ENCODE measurements around the gene TMEM235. TPM values are rescaled to one million over a fixed set of nuclear protein-coding genes. Genes with fewer than 3 reads are reported as not detected.

The TMEM235 gene
- total RNA-seq = under 0.01 and 0.51 TPM in 2 replicates

DNA sequence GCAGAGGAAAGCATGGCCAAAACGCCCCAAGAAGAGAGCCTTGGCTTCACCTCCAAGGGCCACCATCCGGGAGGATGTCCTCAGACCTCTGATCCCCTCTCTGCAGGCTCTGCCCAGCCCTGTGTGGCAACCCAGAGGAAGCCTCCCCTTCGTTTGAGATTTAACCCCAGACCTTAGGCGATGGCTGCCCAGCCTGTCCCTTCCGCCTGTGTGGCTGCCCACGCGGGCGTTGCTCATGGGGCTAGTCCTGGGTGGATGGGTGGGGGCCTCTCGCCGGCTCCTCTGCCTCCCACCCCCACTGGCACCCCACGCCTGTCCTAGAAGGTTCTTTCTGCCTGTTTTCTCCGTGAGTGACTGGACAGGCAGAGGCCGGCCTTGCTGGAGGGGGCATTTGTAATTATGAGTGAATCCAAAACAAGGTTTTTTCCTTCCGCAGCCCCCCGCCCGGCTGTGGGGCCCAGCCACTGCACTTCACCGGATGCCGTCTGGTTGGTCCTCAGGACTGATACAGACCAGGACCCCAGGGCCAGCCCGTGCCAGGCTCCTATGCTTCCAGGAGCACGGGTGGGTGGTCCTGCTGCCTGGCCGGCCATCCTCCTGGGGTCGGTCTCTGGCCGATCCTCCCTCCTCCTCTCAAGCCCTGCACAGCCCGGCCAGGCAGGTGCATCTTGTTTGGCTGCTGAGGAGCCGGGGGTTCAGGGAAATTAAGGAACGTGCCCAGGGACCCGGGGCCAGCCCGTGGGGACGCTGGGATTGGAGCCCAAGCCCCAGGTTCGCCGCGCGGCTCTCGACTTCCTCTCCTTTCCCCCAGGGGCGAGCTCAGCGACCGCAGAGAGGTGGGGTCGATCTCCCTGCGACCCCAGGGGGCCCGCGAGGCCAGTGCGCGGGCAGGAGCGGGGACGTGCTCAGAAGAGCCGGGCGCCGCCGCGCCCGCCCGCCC, at the start of gene TMEM235:
TSS of gene TMEM235 (plus strand) at position 636 of the 940 bp plus-strand sequence. CDS start 393 bp downstream, outside the sequence.
- no peak for DNase-seq (ENCODE audit: low read depth in 2 of 2)

DNA sequence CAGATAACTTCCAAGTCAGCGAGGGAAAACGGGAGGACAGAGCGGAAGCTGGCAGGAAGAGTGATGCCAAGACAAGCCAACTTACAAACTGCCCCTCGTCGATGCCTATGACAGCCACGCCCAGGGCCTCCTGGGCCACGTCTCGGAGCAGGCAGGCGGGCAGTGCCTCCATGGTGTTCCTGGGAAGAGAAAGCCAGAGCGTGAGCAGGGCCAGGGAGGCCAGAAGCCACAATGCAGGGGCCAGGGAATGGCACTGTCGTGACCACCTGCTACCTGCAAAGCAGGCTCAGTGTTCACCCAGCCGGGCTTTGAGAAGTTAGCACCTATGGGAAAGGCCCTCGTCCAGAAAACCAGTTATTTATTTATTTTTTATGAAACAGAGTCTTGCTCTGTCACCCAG, 48.9 kb upstream of the TMEM235 start:
- DNase-seq (ENCODE audit: low read depth in 2 of 2) = no peak

DNA sequence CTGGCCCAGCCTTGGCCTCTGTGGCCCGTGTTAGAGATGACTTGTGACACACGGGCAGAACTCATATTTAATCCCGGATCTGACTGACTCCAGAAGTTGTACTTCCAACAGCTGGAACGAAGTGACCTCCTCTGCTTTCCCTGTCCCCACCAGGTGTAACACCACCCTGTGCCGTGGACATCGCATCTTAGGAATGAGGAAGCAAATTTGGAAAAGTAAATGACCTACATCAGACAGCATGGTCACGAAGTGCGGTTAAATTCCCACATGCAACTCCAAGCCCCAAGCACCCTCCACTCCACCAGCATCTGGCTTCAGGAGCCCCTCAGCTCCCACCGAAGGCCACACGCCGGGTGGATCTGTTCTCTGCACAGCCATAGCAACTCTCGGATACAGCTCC, 47.5 kb upstream of the TMEM235 start:
- DNase-seq (ENCODE audit: low read depth in 2 of 2) = no peak

DNA sequence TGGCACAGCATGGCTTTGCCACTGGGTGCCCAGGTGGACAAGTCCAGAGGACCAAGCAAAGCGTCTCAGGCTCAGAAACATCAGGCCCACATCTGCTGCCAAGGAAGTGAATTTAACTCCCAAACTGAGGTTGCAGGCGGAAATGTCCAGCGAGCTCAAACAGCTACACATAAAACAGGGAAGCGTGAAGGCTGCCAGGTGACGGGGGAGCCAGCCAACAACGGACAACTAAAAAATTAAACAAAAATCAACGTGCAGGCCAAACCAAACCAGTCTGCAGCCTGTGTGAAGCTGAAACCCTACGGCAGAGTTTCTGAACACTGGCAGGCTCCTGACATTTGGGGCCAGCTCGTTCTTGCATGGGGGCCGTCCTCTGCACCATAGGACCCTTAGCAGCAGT, 47.1 kb upstream of the TMEM235 start:
- DNase-seq (ENCODE audit: low read depth in 2 of 2) = no peak

DNA sequence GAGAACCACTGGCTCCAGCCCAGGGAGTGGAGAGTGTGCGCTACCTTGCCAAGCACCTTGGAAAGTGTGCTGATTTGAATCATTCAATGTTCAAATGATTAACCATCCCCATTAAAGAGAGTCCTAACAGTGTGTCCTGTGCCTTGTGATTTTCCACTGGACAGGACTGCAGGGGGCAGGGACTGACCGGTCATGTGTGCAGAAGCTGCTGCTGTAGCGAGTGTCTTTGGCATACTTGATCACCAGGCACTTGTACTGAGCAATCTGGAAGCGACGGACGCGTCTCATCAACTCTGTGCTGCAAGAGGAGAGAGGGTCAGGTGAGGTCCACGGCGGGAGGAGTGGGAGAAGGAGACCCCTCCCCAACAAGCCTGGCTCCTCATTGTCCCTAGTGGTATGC, 46.6 kb upstream of the TMEM235 start:
- no peak for DNase-seq (ENCODE audit: low read depth in 2 of 2)

DNA sequence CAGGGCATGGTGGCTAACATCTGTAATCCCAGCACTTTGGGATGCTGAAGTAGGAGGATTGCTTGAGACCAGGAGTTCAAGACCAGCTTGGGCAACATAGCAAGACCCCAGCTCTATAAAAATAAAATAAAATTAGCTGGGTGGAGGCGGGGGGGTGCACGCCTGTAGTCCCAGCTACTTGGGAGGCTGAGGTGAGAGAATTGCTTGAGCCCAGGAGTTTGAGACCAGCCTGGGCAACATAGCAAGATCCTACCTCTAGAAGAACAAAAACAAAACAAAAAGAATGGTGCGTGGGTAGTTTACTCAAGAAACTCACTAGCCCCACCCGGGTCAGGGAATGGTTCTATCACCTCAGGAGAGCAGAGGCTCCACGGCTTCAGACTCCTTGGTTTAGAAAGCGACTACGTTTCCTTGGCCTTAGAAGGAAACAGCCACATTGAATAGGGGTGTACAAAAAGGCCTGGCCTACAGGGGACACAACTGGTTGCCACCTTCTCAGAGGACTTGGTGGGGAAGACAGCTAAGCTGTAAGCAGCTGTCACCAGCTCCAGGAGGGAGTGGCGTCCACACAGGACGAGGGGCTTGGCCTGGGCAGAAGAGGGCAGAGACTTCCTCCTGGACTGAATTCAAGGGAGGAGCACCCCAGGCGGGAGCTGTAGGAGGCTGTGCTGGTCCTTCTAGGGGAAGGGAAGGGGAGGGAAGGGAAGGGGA, 45.3 kb upstream of the TMEM235 start:
- DNase-seq (ENCODE audit: low read depth in 2 of 2) = no peak

DNA sequence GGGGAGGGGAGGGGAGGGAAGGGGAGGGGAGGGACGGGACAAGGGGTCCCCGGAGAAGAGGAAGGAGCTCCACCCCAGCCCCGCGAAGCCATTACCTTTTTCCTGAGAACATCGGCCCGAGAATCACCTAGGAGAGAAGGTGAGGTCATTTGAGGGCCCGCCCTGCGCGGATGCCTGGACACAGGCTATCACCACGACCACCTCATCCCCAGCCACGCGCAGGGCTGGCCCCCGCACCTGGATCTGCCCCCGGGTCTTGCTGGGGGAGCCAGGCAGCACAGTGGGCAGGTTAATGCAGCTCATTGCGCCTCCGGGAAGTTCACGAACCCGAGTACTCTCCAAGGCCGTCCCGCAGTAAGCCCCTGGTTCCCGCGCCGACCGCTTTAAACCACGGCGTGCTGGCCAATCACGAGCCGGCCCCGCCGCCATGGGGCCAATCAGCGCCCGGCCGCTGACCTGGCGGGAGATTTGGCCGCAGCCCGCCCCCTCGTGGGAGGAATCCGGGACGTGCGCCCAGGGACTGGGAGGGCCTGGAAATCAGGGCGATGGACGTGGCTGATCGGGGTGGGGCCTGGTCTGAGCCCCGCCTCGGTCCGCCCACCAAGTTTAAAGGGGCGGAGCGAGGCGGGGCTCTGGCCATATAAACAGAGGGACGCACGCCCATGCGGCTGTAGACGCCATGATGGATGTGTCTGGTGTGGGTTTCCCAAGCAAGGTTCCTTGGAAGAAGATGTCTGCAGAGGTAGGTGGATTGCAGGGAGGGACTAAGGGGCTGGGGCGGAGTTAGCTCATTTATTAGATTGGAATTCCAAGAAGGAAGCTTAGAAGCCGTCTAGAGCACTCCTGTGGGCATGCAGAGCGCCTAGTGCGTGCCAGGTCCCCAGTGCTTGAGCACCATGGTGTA, 44.5 kb upstream of the TMEM235 start, which contains the start of the genes AFMID and TK1:
TSS of gene AFMID (plus strand) at position 671 of the 904 bp plus-strand sequence. CDS start at position 680, 9 bp downstream.
TSS of gene TK1 (minus strand) at position 361 of the 904 bp plus-strand sequence. CDS start at position 303, 58 bp downstream.
- DNase-seq (ENCODE audit: low read depth in 2 of 2) = peak; percentile 92 to 98

DNA sequence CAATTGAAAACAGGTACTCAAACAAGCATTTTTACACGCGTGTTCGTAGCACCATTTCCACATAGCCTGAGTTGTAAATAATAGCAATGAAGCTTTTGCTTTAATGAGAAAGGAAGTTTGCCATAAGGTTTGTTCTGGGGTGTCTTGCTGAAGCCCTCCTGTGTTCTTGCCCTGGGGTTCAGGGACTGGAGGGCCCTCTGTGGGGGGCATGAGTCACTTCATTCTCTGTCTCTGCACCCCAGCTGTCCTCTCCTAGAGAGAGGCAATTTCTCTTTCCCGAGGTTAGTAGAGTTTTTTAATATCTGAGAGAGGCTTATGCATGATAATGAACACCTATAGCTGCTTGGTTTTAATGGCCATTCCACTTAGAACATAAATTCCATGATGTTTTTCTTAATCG, 34.7 kb upstream of the TMEM235 start:
- no peak for DNase-seq (ENCODE audit: low read depth in 2 of 2)

DNA sequence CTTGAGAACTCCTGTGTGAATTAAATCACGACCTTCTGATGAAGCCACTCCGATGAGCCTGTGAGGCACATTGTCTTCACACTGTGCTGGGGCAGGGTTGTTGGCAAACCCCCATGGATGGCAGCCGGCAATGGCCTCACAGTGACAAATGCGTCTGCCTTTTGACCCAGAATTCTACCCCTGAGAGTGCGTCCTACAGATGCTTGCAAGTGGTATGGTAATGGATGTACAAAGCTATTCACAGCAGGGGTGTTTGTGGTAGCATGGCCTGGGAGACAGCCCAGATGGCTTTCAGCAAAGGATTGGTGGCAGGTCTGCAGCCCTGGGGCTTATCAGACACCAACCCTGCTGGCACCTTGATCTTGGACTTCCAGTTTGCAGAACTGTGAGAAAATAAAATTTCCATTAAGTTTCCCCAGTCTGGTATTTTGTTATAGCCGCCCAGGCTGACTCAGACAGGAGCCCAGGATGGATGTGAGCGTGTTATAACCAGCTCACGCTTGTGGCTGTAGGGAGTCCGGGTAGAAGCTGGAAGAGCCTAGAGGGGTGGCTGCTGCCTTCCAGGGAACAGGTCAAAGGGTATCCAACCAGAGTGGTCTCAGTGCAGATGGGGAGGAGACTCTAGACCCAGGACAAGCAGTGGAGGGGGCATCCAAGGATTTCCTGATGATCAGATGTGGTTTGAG, 34.1 kb upstream of the TMEM235 start:
- no peak for DNase-seq (ENCODE audit: low read depth in 2 of 2)

DNA sequence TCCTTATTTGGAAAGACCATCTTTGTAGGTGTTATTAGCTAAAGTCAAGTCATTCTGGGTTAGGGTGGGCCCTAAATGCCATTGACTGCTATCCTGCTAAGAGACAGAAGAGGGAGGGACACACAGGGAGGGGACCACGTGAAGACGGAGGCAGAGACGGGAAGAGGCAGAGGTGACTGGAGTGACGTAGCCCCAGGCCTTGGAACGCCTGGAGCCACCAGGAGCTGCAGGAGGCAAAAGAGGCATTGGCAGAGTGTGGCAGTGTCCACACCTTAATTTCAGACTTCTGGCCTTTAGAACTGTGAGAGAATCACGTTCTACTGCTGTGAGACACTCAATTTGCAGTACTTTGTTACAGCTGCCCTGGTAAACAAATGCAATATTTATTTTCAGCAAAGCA, 31.0 kb upstream of the TMEM235 start:
- no peak for DNase-seq (ENCODE audit: low read depth in 2 of 2)

DNA sequence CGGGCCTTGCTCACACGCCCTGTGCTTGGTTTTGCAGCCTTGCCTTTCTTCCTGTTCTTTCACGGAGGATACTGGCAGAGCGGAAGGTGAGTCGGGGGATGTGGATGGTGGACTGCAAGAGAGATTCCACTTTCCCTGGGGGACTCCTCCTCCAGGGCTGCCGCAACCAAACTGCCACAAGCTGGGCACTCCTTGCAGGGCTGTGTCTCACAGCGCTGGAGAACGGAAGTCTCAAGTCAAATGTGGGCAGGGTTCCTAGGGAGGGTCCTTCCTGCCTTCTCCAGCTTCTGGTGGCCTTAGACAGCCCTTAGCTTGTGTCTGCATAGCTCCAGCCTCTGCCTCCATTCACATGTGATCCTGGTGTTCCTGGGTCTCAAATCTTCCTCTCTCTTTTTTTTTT, 28.8 kb upstream of the TMEM235 start:
- DNase-seq (ENCODE audit: low read depth in 2 of 2) = no peak

DNA sequence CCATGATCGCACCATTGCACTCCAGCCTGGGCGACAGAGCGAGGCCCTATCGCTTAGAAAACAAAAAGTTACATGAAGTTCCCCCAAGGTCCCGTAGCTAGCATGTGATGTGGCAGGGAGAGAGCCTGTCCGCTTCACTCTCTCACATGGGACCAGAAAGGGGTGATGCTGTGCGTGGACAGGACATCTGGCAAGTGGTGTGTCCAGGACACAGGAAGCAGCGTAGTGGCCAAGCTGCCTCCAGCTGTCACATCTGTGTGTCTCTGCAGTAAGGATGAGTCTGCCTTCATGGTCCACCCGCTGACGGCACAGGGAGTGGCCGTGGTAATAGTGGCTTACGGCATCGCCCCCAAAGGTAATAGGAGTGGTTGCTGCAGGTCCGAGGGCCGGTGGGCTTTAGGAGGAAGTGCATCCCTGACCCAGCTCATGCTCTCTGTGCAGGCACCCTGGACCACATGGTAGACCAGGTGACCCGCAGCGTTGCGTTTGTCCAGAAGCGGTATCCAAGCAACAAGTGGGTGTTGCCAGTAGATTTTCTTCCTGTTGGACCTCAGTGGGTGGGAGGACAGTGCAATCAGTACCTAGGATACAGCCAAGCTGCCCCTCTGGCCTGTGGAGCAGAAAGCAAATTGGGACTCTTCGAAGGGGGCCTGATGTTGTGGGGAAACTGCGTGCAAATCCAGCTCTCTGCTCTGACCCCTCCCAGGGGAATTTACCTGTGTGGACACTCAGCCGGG, 26.9 kb upstream of the TMEM235 start:
- no peak for DNase-seq (ENCODE audit: low read depth in 2 of 2)

DNA sequence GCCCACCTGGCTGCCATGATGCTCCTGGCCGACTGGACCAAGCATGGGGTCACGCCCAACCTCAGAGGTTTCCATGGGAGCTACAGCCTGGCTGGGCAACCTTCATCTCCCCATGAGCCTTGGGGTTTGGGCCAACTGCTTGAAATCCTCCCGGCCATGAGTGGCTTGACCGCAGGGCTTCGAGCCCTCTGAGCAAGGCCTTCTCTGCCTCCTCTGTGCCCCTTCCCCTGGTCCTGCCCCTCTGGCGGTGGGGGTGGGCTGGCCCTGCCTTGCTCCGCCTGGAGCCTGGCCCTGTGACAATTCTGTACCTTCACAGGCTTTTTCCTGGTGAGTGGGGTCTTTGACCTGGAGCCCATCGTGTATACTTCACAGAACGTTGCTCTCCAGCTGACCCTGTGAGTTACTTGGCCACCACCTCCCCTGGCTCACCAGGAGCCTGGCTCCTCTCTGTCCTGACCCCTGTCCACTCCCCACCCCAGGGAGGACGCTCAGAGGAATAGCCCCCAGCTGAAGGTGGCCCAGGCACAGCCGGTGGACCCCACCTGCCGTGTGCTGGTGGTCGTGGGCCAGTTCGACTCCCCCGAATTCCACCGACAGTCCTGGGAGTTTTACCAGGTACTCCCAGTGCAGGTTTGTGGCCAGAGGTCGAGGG, 26.2 kb upstream of the TMEM235 start:
- no peak for DNase-seq (ENCODE audit: low read depth in 2 of 2)

DNA sequence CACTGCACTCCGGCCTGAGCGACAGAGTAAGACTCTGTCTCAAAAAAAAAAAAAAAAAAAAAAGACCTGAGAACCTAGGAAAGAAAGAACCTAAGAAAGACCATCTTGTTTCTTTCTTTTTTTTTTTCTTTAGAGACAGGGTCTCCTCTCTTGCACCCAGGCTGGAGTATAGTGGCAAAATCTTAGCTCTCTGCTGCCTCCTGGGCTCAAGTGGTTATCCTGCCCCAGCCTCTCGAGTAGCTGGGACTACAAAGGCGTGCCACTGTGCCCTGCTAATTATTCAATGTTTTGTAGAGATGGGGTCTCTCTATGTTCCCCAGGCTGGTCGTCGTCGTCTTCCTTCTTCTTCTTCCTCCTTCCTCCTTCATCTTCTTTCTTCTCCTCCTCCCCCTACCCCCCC, 25.1 kb upstream of the TMEM235 start:
- DNase-seq (ENCODE audit: low read depth in 2 of 2) = no peak

DNA sequence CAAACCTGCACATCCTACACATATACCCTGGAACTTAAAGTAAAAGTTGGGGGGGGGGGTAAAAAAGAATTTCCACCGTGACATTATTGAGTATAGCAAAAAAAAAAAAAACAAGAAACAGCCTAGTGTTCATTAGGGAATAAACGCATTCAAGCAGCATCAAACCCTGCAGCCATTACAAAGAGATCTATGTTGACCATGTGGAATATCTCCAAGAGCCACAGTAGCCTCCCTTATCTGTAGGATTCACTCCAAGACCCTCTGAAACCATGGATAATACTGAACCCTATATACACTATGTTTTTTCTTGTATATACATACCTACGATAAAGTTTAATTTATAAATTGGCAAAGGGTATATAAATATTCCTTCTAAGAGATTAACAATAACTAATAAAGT, 22.9 kb upstream of the TMEM235 start:
- DNase-seq (ENCODE audit: low read depth in 2 of 2) = no peak

DNA sequence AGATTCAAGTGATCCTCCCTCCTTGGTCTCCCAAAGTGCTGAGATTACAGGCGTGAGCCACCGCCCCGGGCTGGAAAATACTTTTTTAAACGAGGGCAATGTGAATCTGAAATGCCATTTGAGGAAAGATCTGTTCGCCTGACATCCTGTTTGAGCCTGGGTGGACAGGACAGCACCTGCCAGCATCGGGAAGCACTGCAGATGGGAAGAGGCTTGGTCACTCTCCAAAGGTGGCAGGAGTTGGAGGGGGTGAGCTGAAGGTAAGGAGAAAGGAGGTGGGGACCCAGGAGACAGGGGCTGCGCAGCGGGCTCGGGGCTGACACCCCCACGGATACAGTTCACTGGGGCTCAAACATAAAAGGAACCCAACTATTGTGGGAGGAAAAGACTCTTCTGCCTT, 21.3 kb upstream of the TMEM235 start:
- no peak for DNase-seq (ENCODE audit: low read depth in 2 of 2)

DNA sequence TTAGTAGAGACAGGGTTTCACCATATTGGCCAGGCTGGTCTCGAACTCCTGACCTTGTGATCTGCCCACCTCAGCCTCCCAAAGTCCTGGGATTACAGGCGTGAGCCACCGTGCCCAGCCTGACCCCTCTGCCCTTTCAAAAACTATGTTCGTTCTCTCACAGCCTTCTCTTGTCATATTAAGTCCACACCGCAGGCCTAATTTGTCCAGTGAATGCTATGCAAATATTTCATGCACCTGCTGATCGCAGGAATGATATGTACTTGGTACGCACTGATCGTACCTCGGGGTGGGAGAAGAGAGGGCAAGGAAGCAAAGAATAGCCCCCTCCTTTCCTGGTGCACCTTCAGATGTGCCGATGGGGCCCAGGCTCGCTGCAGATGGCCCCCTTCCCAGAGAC, 20.4 kb upstream of the TMEM235 start:
- DNase-seq (ENCODE audit: low read depth in 2 of 2) = no peak

DNA sequence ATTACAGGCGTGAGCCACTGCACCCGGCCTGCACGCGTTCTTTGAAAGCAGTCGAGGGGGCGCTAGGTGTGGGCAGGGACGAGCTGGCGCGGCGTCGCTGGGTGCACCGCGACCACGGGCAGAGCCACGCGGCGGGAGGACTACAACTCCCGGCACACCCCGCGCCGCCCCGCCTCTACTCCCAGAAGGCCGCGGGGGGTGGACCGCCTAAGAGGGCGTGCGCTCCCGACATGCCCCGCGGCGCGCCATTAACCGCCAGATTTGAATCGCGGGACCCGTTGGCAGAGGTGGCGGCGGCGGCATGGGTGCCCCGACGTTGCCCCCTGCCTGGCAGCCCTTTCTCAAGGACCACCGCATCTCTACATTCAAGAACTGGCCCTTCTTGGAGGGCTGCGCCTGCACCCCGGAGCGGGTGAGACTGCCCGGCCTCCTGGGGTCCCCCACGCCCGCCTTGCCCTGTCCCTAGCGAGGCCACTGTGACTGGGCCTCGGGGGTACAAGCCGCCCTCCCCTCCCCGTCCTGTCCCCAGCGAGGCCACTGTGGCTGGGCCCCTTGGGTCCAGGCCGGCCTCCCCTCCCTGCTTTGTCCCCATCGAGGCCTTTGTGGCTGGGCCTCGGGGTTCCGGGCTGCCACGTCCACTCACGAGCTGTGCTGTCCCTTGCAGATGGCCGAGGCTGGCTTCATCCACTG, 17.3 kb upstream of the TMEM235 start, which contains the start of gene BIRC5:
TSS of gene BIRC5 (plus strand) at position 238 of the 690 bp plus-strand sequence. CDS start at position 302, 64 bp downstream.
- DNase-seq (ENCODE audit: low read depth in 2 of 2) = peak; percentile 57 to 87

DNA sequence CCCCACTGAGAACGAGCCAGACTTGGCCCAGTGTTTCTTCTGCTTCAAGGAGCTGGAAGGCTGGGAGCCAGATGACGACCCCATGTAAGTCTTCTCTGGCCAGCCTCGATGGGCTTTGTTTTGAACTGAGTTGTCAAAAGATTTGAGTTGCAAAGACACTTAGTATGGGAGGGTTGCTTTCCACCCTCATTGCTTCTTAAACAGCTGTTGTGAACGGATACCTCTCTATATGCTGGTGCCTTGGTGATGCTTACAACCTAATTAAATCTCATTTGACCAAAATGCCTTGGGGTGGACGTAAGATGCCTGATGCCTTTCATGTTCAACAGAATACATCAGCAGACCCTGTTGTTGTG, 16.7 kb upstream of the TMEM235 start:
- no peak for DNase-seq (ENCODE audit: low read depth in 2 of 2)

Measured in dermis microvascular lymphatic vessel endothelial cell (primary cell).